GM18526 (cell line): Measurements from ENCODE around the gene EXOC4.

Experiments used
- POLR2A ChIP-seq: IDR thresholded peaks from 3 replicates; pipeline ENCODE4 v1.6.1; 2011; ENCODE audit not compliant: insufficient read length; ENCODE audit errors: extremely low read depth

EXOC4 gene

GRCh38 chr7:133769668-133770067 is 516.8 kb downstream of the EXOC4 start:
- TF ChIP-seq POLR2A = no peak

DNA sequence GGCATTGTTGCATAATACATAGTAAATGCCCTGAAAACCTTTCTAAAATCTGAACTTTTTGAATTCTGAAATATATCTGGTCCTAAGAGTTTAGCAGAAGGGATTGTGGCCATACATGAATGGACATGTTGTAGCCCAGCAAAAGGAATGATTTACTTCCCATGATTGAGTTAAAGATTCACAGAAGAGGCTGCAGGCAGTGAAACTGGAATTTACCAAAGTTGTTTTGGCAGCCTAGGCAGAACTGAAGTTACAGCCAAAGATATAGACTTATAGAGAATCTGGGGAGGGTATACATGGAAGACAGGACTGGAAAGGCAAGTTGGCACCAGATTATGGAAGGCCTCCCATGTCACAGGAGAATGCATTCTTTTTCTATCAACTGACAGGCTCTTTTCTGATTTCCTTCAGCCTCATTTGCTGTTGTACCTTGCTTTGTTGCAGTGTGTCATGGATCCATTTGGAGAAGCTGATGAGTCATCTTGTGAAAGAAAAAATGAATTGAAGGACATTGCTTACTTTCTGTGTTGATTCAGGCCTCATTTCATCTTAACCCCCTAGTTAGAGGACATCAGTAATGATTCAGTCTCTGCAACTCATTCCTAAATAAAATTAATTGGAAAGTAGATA is 518.1 kb downstream of the EXOC4 start:
- TF ChIP-seq POLR2A = no peak

GRCh38 chr7:133771788-133772419 is 519.0 kb downstream of the EXOC4 start:
- TF ChIP-seq POLR2A = no peak

DNA sequence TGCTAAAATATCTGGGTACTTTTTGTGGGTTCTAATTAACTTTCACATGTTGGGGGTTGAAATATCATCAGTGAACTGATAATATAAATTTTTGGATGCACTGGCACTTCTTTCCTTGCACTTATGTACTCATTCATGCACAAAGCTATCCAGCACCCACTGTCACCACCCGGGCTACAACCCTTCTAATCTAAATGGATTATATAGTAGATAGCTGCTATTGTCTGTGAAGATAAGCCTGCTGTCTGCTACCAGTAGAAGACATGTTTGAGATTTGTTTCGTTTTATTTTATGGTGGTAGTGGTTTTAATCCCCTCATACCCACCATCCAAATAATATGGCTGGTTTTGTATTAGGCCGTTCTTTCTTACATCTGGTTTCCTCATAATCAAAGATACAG is 520.7 kb downstream of the EXOC4 start:
- no peak for TF ChIP-seq POLR2A

GRCh38 chr7:133775201-133775600 is 522.3 kb downstream of the EXOC4 start:
- TF ChIP-seq POLR2A = no peak

GRCh38 chr7:133776266-133776665 is 523.4 kb downstream of the EXOC4 start:
- TF ChIP-seq POLR2A = no peak

DNA sequence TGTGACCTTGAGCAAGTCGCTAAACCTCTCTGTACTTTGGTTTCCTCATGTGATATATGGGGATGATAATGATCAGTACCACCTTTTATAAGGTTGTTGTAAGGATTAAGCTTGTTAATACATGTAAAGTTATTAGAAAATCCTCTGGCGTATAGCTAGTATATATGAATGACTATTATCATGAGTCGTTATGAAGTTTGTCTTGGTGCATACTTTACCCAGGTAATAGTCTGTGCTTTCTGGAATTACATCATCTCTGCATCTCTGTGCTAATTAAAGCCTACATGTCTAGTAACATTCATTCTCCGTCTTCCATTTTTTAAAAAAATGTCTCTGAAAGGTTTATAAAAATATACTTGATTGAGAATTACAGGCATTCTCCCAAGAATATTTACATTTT is 524.8 kb downstream of the EXOC4 start:
- no peak for TF ChIP-seq POLR2A

DNA sequence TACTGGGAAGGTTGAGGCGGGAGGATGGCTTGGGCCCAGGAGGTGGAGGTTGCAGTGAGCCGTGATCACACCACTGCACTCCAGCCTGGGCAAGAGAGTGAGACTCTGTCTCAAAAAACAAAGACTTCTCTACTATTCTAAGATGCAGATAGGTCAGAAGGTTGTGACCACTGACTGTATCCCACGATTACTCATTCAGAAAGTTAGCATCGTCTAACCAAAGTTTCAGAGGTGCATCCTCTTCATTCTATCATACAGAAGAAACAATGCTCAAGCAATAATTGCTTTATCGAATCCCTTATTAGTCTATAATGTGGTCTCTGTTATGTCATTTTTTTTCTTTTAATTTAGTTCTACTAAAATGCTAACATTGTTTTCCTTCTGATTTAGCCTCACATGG is 525.6 kb downstream of the EXOC4 start:
- TF ChIP-seq POLR2A = no peak

DNA sequence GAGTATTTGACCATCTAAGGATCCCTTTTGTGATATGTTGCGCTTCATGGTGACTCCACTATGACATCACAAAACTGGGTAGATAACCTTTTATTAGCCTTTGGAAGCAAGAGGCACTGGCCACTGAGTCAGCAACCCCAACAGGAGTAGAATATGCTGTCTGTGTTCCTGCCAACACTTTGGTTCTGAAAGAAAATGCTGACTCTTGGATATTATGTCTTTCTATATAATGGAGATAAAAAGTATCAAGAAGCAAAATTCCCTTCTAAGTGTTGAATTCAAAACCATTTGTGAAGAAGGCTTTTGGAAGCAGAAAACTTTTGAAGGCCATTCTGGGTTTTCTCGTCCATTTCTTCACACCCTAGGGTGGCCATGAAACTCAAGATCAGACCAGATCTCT is 528.0 kb downstream of the EXOC4 start:
- no peak for TF ChIP-seq POLR2A

- TF ChIP-seq POLR2A = no peak
These were observed 528.7 kb downstream of the EXOC4 start for GRCh38 chr7:133781486-133782090.

- TF ChIP-seq POLR2A = no peak
These were observed 529.6 kb downstream of the EXOC4 start for GRCh38 chr7:133782470-133782869.

- no peak for TF ChIP-seq POLR2A
These were observed 530.4 kb downstream of the EXOC4 start for GRCh38 chr7:133783276-133783675.

GRCh38 chr7:133784486-133785001 is 531.7 kb downstream of the EXOC4 start:
- TF ChIP-seq POLR2A = no peak

DNA sequence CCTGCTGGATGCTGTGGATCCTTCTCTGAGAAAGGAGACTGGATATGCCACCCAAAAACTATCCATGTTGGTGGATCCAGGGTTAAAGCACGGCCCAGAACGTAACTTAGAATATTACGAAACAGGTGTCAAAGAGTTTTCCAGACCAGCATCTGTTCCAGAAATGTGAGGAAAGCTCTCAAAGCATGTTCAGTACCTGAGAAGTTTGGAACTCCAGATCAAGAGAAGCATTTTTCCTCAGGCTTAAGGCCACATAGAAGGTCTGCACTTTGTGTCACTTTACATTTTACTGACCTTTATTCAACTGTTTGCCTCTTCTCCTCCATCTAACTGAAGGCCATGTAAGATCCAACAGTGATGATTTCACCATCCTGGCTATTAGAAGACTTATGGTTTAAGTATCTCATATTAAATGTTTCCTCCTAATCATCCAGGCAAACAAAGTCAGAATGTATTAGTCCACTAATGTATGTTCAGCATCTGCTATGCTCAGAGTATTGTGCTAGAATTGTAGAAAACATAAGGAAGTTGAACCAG is 533.6 kb downstream of the EXOC4 start:
- no peak for TF ChIP-seq POLR2A

DNA sequence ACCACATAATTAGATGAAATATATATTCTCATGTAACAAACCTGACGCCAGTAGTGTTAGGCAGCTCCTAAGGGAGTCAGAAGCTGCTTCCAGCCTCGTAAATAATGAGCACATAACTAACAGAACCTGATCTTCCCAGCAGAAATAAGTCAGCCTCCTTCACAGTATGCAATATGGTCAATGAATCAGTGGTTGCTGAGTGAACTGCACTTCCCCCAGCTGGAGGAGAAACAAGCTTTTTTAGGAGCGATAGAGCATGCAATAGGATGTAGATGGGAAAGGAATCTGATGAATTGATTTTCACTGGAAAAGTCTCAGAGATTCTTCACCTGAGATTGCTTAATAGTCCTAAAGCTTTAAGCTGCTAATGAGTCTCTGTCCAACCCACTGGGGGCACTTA is 537.1 kb downstream of the EXOC4 start:
- TF ChIP-seq POLR2A = no peak

GRCh38 chr7:133790911-133791310 is 538.0 kb downstream of the EXOC4 start:
- no peak for TF ChIP-seq POLR2A
